GM19035 (cell line): ENCODE data around the gene PLA2G2F.
"Not testable (repeated sequence)": the region's sequence is repeated elsewhere in the genome, so short reads cannot be mapped to it uniquely, and the experiment has no call there.

Experiments used
- ATAC-seq: cut with Tn5 transposase; IDR thresholded peaks from one replicate; pipeline ENCODE4 v1.9.1; 2021; ENCODE audit not compliant: unreplicated experiment

Gene PLA2G2F

DNA sequence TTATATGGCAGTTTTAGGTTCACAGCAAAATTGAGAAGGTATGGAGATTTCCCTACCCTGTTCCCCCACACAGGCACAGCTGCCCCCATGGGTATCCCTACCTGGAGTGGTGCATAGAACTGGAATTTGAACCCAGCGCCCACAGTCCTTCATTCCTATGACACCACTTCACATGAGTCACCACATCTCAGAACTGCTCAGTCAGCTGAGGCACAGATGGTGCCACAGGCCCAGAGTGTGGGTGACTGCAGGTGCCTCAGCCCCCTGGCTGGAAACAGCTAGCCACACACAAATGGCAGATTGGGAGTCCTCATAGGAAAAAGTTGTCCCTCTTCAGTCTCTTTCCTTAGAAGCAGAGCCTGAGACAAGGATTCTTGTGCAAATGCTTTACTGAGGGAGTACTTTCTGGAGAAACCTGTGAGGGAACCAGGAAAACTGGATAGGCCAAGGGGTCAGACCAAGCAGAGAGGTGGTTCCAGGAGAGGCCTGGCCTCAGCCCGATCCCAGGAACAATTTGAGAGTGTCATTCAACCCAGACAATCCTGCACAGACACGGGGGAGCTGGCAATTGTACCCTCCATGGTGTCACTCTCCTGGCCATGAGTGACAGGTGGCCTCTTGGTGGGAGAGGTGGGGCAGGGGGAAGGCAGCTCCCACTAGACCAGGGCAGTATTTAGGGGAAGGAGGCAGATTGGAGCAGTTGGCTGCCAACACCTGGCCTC, 26.7 kb upstream of the PLA2G2F start:
- no peak for ATAC-seq

DNA sequence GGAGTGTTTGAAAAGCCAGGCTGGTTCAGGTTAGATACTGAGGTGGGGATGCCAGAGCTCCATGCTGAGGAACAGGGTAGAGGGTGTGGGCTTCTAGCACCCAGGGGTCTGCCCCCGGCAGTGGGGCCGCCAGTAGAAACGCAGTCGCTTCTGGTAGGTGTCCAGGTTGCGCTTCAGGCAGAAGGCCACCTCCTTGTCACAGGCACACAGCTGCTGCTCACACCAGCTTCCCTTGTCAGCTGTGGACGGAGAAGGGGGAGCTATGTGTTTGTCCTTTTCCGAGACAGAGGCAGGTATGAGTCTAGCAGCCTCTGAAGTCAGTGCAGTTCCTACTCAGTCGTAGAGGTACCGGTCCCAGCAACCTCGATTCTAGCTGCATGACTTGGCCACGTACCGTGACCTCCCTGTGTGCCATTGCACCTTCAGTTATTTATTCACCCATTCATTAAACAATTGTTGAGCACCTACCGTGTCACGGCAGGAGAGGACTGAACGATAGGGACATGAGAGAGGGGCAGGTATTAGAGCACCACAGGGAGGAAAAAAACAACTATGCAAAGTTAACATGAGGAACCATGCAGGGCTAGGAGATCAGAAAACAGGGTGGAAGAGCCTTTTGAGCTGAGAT, 25.0 kb upstream of the PLA2G2F start:
- no peak for ATAC-seq

DNA sequence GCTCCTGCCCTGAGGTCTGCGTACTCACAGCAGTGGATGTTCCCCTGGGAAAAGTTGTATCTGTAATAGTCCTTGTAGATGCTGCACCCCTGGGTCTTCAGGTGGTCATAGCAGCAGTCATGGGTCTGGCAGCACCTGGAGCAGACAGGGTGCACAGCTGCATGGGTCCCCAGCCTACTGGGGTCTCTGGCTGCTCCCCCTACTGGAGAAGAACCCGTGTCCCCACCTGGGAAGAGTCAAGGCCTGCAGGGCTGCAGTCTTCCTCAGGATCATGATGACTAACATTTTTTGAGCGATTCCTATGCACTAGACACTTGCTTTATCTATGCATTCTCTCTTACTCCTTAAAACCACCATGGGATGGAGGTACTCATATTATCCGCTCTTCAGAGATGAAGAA, 23.6 kb upstream of the PLA2G2F start:
- ATAC-seq: no peak

DNA sequence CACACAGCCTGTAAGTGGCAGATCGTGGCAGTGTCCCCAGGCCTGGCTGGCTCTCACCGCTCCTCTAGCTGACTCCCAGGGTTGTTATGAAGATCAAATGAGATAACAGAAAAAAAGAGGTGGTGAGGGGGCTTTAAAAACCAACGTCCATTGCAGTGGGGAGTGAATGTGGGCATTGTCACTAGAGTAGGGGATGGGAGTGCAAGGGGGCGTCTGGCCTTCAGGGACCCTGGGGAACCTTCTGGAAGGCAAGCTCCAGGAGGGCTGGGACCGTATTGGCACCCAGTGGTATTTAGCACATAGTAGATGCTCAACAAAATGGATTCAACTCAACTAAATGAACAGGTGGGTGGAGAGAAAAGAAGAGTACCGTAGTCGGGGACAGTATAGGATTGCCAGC, 23.2 kb upstream of the PLA2G2F start:
- no peak for ATAC-seq

DNA sequence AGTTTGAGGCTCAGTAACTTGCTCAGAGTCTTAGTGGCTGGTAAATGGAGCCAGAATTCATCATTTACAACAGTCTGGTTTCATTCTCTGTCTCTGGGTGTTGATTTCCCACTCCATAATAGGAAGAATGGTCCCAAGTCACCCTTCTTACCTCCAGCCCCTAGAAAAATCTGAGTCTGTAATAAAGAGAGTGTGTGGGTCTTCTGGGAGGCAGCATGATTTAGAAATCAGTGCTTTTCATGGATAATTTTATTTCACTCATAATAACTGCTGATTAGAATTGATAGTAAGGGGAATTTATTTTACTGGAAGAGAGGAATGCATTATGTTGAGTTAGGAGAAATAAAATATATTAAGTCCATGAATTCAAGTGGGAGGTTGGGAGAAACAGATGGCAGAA, 21.9 kb upstream of the PLA2G2F start:
- ATAC-seq: no peak

DNA sequence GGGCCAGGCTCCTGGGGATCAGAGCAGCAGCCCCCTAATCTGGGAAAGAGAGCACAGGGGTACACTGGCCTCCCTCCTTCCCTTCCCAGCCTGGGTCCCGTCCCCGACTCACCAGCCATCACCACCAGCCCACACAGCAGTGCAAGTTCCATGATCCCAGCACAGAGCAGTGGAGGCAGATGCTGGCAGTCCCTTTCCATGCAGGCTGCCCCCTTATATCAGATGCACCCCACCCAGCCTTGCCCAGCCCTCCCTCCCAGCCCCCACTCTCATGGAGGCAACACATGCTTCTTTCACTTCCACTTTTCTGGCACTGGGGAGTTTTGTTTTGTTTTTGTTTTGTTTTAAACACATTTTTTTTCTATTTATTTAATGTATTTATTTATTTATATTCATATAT, 19.8 kb upstream of the PLA2G2F start, which contains the start of gene PLA2G2D:
TSS of gene PLA2G2D (minus strand) at position 190 of the 400 bp plus-strand sequence. CDS start at position 152, 38 bp downstream.
- ATAC-seq: no peak

DNA sequence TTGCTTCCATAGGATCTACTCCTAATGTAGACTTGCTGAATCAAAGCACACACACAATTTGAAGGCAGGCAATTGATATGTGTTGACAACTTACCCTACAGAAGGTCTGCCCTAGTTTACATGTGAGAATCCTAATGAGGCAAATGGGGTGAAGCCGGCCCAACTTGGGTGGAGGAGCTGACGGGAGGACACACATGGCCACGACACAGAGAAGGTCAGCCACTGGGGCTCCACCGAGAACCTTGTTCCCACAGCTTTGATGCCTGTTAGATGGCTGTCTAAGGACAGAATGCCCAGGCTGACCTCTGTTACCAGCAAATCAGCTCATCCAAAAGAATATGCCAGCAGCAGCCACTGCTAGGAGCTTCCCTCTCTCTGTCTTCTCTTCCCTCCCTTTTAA, 18.3 kb upstream of the PLA2G2F start:
- no peak for ATAC-seq

DNA sequence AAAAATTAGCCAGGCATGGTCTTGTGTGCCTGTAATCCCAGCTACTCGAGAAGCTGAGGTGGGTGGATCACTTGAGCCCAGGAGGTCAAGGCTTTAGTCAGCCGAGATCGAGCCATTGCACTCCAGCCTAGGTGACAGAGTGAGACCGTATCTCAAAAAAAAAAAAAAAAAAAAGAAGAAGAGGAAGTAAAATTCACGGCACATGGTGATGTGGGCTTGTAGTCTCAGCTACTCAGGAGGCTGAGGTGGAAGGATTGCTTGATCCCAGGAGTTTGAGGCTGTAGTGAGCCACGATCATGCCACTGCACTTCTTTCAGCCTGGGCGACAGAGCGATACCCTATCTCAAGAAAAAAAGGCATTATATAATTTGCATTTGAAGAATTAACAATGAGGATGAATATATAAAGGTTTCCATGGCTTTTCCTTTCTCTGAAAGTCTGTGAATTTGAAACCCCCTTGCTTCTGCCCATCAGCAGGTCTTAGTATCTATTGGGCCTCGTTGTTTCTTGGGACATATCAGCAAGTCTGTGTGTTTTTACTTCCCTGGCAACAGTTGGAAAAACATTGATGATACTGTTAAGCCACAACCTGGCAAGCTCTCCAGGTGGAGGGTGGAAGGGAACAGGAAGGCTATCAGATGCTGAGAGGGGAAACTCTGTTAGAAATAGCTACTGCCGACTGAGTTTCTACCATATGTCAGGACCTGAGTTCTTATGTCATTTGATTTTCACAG, 15.2 kb upstream of the PLA2G2F start:
- no peak for ATAC-seq

DNA sequence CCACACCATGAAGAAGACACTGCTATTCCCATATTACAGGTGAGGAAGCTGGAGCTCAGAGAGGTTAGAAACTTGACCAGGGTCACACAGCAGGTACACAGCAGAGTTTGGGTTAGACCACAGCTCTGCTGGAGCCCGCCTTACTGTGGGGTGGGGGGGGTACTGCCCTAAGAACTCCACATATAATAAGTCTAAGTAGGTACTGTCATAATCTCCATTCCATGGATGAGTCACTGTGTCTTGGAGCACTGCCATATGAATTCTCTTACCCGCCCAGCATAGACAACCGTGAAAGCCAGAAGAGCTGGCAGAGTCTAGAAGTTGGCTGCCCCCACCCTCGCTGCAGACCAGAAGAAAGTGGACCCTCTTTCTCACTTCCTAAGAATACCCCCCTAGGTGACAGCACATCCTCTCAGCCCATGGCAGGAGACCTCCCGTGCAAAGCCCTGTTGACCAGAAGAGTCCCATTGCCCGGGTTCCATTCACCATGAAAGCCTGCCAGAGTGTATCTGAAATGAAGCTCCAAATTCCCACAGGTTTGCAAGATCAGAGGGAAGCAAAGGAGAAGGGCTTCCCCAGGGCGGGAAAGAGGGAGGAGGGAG, 14.6 kb upstream of the PLA2G2F start:
- no peak for ATAC-seq

DNA sequence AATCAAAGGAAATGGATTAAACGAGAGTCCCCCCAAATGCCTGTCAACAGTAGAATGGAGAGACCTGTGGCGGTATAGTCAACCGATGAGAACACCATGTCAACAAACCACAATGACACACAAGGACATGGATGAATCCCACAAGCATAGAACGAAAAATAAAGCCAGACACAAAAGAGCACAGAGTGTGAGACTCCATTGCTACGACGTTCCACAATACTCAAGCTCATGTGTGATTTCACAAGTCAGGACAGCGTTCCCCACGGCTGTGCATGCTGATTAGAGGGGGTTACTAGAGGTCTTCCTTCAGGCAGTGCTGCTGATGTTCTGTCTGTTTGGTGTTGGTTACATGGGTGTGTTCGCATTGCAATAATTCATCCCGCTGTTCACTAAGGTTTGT, 14.0 kb upstream of the PLA2G2F start:
- no peak for ATAC-seq

DNA sequence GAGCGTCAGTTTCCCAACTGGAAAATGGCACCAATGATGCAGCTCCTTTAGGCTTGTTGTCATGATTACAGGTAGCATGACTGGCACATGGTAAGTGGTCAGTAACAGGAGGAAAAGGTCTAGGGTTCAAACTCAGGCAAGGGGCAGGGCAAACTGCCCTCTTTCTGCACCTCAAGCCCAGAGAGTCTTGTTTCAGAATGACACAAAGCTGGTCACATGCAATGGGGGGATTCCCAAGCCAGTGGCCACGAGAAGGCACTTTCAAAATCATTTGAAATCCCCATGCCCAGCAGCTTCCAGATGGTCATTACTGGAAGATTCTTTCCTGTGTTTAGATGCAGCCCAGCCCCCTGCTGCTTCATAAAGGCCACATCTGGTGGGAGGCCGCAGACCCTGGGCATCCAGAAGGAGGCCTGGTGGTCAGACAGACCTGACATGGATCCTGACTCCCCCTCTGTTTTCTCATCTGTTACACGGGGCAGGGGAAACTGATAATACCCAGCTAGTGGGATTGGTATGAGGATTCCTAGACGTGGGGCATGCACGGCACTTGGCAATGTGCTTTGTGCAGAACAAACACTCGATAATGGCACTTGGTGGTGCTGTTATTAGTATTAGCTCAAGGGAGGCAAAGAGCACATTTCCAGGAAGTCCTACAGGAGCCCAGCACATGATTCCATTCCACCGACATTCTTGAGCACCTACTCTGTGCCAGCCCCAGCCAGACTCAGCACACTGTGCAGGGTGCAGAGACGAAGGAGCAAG, 12.9 kb upstream of the PLA2G2F start:
- ATAC-seq: peak; percentile 55

DNA sequence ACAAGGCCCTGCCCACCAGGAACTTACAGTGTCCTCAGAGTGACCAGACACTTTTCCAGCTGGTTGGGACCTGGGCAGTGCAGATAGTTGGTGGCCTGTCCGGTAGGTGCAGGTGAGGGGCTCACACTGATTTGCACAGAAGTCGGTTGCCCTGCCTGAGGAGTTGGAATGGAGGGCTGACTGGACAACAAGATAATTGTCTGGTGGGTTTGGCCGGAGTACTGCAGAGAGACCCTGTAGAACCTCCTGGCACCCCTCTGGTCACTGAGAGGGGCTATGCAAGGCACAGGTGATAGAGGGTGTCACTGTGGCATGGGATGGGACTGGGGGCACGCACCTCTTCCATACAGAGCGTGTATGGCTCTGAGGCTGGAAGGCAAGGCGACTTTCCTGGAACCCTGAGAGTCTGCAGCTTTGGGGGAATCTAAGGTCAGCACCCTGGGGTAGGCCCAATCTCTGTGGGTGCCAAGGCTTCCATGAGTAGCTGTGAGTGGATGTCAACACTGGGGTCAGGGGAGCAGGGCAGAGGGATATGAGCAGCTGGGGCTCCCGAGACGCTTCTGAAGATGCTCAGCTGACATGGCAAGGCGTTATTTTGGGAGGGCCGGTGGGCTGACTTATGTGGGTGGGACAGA, 12.2 kb upstream of the PLA2G2F start:
- no peak for ATAC-seq

DNA sequence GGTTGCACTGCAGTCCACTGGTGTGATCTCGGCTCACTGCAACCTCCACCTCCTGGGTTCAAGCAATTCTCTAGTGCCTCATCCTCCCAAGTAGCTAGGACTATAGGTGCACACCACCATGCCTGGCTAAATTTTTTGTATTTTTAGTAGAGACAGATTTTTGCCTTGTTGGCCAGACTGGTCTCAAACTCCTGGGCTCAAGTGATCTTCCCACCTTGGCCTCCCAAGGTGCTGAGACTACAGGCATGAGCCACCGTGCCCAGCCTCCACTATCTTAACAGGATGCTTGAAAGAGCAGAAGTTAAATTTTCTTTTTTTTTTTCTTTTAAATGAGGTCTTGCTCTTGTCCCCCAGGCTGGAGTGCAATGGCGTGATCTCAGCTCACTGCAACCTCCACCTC, 8.6 kb upstream of the PLA2G2F start:
- ATAC-seq: not testable (repeated sequence)

DNA sequence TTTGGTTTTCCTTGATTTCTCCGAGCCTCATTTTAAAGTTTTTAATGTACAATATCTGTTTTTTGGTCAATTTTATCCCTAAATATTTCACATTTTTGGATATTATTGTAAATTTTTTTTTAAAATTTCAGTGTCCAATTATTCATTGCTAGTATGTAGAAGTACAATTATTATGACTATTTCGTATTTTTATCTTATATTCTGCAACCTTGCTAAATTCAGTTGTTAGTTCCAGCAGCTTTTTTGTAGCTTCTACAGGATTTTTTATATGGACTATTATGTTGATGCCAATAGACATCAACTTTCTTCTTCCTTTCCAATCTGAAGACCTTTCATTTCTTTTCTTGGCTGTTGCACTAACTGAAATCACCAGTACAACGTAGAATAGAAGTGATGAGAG, 4.1 kb upstream of the PLA2G2F start:
- no peak for ATAC-seq

DNA sequence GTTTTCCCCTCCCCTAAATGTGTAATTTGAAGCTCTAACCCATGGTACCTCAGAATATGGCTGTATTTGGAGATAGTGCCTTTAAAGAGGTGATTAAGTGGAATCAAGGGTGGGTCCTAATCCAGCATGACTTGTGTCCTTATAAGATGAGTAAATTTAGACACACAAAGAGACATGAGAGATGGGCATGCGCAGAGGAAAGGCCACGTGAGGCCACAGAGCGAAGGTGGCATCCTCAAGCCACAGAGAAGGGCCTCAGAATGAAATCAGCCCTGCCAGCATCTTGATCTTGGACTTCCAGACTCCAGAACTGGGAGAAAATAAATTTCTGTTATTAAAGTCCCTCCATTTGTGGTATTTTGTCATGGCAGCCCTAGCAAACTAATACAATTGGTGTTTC, 2.9 kb upstream of the PLA2G2F start:
- no peak for ATAC-seq

DNA sequence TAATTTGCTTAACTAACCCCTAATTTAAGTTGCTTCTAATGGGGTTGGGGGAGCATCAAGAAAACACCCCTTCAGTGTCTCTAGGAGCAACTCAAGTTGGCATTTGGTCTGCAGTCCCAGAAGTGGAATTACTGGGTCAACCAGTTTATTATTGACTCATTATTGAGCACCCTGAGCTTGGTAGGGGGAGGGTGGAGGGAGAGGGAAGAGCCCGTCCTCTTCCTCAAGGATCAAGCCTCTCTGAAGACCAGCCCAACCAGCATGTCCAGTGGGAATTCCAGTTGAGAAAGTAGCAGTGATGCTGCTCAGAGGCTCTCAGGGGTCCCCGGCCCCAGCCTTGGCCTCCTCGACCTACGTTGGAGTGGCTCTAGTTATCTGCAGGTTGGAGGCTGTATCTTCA, 2.1 kb upstream of the PLA2G2F start:
- ATAC-seq: no peak

DNA sequence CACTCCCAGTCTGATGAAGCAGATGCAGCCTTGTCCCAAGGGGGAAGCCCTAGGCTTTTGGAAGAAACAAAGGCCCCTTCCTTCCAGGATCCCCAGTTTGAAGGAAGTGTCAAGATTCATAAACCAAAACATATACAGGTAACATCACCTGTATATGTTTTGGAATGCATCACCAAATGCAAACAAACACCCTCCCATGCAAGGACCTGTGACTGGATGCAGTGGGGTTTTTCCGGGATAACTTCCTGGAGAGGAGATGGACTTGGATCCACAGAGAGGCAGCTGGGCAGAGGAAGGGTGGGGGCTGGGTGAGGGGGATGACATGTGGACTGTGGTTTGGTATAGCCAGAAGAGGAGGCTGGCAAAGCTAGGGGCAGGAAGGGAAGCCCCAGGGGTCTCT, 1.5 kb upstream of the PLA2G2F start:
- no peak for ATAC-seq

DNA sequence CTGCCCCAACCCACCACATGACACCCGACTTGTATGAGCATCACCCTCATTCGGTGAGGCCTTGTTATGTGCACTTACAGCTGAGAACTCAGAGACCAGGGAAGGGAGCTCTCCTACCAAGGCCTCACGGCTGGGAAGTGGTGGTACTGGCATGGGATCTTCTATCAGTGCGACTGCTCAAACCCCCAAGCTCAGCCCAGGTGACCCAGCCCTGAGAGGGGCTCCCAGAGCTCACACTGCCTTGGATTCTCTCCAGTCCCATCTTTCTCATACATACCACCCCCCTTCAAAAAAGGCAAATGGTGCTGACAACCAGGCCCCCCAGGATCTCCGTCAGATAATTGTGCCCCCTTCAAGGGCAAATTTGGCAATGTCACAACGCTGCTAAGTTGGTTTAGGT, 777 bp upstream of the PLA2G2F start:
- ATAC-seq: no peak

DNA sequence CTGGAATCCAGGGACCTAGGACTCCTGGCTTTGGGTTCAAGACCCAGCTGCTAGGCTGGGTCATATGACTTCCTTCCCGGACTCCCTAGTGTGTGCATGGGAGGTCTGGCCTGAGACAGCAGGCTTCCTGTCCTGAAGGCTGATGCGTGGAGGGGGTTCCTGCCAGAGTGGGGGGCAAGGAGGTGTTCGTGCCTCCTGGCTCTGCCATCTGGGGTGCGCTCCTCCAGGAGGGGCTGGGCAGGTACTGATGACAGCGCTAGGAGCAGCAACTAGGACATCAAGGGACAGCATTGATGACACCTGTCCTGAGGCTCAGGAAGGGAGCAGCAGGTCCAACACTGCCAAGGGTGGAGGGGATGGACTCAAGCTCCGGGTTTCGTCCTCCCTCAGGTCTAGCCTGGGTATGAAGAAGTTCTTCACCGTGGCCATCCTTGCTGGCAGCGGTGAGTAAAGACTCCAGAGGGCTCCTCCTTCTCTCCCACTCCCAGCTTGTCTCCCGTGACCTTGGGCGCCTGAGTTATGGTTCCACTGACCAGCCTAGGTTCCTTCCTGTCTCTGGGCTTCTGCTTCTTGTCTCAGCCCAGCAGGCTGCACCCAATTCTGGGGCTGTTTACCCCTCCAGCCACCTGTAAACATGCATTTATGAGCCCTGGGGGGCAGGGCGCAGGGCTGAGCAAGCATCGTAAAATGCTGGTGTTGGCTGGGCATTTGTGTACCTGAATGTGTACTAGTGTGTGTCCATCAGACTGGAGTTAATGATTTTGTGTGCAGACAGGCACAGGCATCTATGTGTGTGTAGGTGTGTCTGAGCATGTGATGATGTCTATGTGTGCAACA, 871 bp downstream of the PLA2G2F start:
- ATAC-seq: no peak

DNA sequence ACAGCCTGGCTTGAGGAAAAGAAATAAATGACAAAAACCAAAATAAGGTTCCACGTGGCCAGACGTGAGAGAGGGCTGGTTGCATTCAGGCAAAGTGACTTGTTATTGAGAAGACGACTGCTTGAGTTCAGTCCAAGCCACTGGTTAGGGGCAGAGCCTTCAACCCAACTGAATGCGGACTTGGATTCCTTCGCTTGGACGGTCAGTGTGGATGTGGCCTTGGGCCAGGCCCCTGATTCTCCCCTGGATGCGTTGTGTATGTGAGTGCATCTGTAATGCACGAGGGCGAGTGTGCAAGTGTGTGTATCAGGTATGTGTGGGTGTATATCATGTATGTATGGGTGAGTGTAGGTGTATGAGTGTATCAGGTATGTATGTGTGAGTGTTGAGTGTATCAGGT, 1.9 kb downstream of the PLA2G2F start:
- ATAC-seq: no peak
